ENCODE data around the gene PTPN5.

PTPN5 gene

GRCh38 chr11:18731441-18731840, 60.2 kb downstream of the PTPN5 start:
- ATAC-seq (ENCODE audit: insufficient read depth, low read depth) (no peak), DNase-seq (no peak)
- Histone ChIP-seq H2AFZ (ENCODE audit: low read depth, low read length) (peak overlapping the region; percentile 70), H3K4me1 (ENCODE audit: insufficient read depth, low read length) (peaks cover 13% of the 10 kb centered on the region), H4K20me1 (ENCODE audit: insufficient read depth, low read length) (no peaks in the 10 kb centered on the region), H3K27ac (ENCODE audit: low read length) (no peak overlapping the region), H3K9me3 (ENCODE audit: insufficient read depth, low read length, severe bottlenecking) (no peaks in the 10 kb centered on the region), H3K4me3 (ENCODE audit: low read depth in 1 of 2, low read length in 2 of 2) (no peak overlapping the region), H3K4me2 (ENCODE audit: insufficient read depth, low read length) (no peak overlapping the region), H3K79me2 (ENCODE audit: insufficient read depth, low read length) (no peaks in the 10 kb centered on the region), H3K36me3 (ENCODE audit: insufficient read depth, low read length) (no peaks in the 10 kb centered on the region), H3K9ac (ENCODE audit: low read depth, low read length) (no peak overlapping the region), H3K27me3 (ENCODE audit: insufficient read depth, low read length, poor library complexity) (peaks cover 2% of the 10 kb centered on the region)
- TF ChIP-seq CTCF (IDR thresholded peaks at IDR 0.05; ENCODE audit: borderline replicate concordance, extremely low read depth, low read length, poor library complexity, severe bottlenecking) (no peak), EZH2 (IDR thresholded peaks at IDR 0.05; ENCODE audit: borderline replicate concordance, low read depth, low read length, severe bottlenecking) (no peak)

GRCh38 chr11:18730020-18730419, 61.6 kb downstream of the PTPN5 start:
- H3K4me1 ChIP-seq (ENCODE audit: insufficient read depth, low read length), result peaks cover 13% of the 10 kb centered on the region
- 0 out of 2 replicates have a peak overlapping the region, but pooled peaks have one; percentile 3 for H2AFZ ChIP-seq (ENCODE audit: low read depth, low read length)
- no peak overlapping the region for H3K4me3 ChIP-seq (ENCODE audit: low read depth in 1 of 2, low read length in 2 of 2)
- TF ChIP-seq EZH2 (IDR thresholded peaks at IDR 0.05; ENCODE audit: borderline replicate concordance, low read depth, low read length, severe bottlenecking) (no peak), CTCF (IDR thresholded peaks at IDR 0.05; ENCODE audit: borderline replicate concordance, extremely low read depth, low read length, poor library complexity, severe bottlenecking) (no peak)
- no peaks in the 10 kb centered on the region for H3K79me2 ChIP-seq (ENCODE audit: insufficient read depth, low read length)
- ATAC-seq (ENCODE audit: insufficient read depth, low read depth) (no peak), DNase-seq (no peak)
- H3K36me3 ChIP-seq (ENCODE audit: insufficient read depth, low read length), result no peaks in the 10 kb centered on the region
- peaks cover 2% of the 10 kb centered on the region for H3K27me3 ChIP-seq (ENCODE audit: insufficient read depth, low read length, poor library complexity)
- H3K27ac ChIP-seq (ENCODE audit: low read length), result no peak overlapping the region
- no peak overlapping the region for H3K9ac ChIP-seq (ENCODE audit: low read depth, low read length)
- H3K4me2 ChIP-seq (ENCODE audit: insufficient read depth, low read length), result no peak overlapping the region
- no peaks in the 10 kb centered on the region for H4K20me1 ChIP-seq (ENCODE audit: insufficient read depth, low read length)
- no peaks in the 10 kb centered on the region for H3K9me3 ChIP-seq (ENCODE audit: insufficient read depth, low read length, severe bottlenecking)

DNA sequence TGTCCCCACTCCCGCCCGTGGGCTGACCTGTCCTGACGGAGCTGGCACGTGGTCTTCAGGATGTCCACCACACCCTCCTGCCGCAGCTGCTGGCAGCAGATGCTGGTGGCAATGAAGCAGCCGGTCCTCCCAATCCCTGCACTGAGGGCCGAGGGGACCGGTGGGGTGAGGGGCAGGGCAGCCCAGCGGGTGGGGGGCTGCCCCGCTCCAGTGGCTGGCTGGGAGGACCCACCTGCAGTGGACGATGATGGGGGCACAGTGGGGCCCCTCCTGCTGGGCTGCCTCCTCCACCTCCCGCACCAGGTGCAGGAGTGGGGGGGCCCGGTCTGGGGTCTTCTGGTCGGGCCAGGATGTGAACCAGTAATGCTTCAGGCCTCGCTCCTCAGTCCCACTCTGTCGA, 62.2 kb downstream of the PTPN5 start:
- TF ChIP-seq EZH2 (IDR thresholded peaks at IDR 0.05; ENCODE audit: borderline replicate concordance, low read depth, low read length, severe bottlenecking) (no peak), CTCF (IDR thresholded peaks at IDR 0.05; ENCODE audit: borderline replicate concordance, extremely low read depth, low read length, poor library complexity, severe bottlenecking) (no peak)
- Histone ChIP-seq H3K9ac (ENCODE audit: low read depth, low read length) (no peak overlapping the region), H3K4me2 (ENCODE audit: insufficient read depth, low read length) (no peak overlapping the region), H3K9me3 (ENCODE audit: insufficient read depth, low read length, severe bottlenecking) (no peaks in the 10 kb centered on the region), H3K27ac (ENCODE audit: low read length) (no peak overlapping the region), H3K79me2 (ENCODE audit: insufficient read depth, low read length) (no peaks in the 10 kb centered on the region), H3K27me3 (ENCODE audit: insufficient read depth, low read length, poor library complexity) (peaks cover 2% of the 10 kb centered on the region), H3K36me3 (ENCODE audit: insufficient read depth, low read length) (no peaks in the 10 kb centered on the region), H2AFZ (ENCODE audit: low read depth, low read length) (no peak overlapping the region), H4K20me1 (ENCODE audit: insufficient read depth, low read length) (no peaks in the 10 kb centered on the region), H3K4me1 (ENCODE audit: insufficient read depth, low read length) (peaks cover 13% of the 10 kb centered on the region), H3K4me3 (ENCODE audit: low read depth in 1 of 2, low read length in 2 of 2) (no peak overlapping the region)
- ATAC-seq (ENCODE audit: insufficient read depth, low read depth), result no peak
- no peak for DNase-seq

GRCh38 chr11:18728658-18729057, 62.9 kb downstream of the PTPN5 start:
- Histone ChIP-seq H4K20me1 (ENCODE audit: insufficient read depth, low read length) (no peaks in the 10 kb centered on the region), H3K4me2 (ENCODE audit: insufficient read depth, low read length) (no peak overlapping the region), H3K4me1 (ENCODE audit: insufficient read depth, low read length) (peaks cover 13% of the 10 kb centered on the region), H3K4me3 (ENCODE audit: low read depth in 1 of 2, low read length in 2 of 2) (no peak overlapping the region), H3K36me3 (ENCODE audit: insufficient read depth, low read length) (no peaks in the 10 kb centered on the region), H3K9ac (ENCODE audit: low read depth, low read length) (no peak overlapping the region), H3K27me3 (ENCODE audit: insufficient read depth, low read length, poor library complexity) (peaks cover 2% of the 10 kb centered on the region), H3K27ac (ENCODE audit: low read length) (no peak overlapping the region), H2AFZ (ENCODE audit: low read depth, low read length) (no peak overlapping the region), H3K9me3 (ENCODE audit: insufficient read depth, low read length, severe bottlenecking) (no peaks in the 10 kb centered on the region), H3K79me2 (ENCODE audit: insufficient read depth, low read length) (no peaks in the 10 kb centered on the region)
- ATAC-seq (ENCODE audit: insufficient read depth, low read depth) (no peak), DNase-seq (no peak)
- TF ChIP-seq CTCF (IDR thresholded peaks at IDR 0.05; ENCODE audit: borderline replicate concordance, extremely low read depth, low read length, poor library complexity, severe bottlenecking) (no peak), EZH2 (IDR thresholded peaks at IDR 0.05; ENCODE audit: borderline replicate concordance, low read depth, low read length, severe bottlenecking) (no peak)

Measured in DND-41 (cell line).